ES-I3 (cell line): ENCODE measurements around the gene NUP93.

ENCODE experiments used
- H3K36me3 ChIP-seq: 2 replicates; pipeline ENCODE4 v1.6.1; 2013; ENCODE audit warnings: mild to moderate bottlenecking, low read length, control low read depth, moderate library complexity; ENCODE audit not compliant: insufficient read depth
- H3K4me1 ChIP-seq: 2 replicates; pipeline ENCODE4 v1.6.1; 2013; ENCODE audit warnings: mild to moderate bottlenecking, control low read depth, low read length; ENCODE audit not compliant: insufficient read depth
- H3K9ac ChIP-seq: 2 replicates; pipeline ENCODE4 v1.6.1; 2013; ENCODE audit warnings: low read depth, mild to moderate bottlenecking, low read length, moderate library complexity
- H3K9me3 ChIP-seq: 2 replicates; pipeline ENCODE4 v1.6.1; 2013; ENCODE audit warnings: mild to moderate bottlenecking, low read length, moderate library complexity; ENCODE audit not compliant: control insufficient read depth, insufficient read depth

NUP93 gene

DNA sequence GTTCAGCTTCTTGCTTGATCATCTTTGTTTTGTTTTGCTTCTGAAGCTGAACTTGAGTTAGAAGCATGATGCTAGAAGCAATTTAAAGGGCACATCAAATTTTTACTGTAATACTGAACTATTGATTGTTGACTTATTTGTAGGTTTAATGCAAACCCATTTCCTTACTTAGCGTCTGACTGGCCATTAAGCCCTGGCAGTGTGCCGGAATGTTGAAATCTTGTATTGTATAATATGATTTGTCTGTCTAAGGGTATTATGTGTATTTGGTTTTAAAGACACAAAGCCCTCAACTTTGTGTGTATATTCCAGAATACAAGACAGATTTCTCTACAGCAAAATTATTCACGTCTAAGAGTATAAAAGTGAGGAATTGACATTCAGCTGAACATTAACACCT is 39.7 kb downstream of the NUP93 start:
- H3K9ac ChIP-seq, result no peak overlapping the region
- no peaks in the 10 kb centered on the region for H3K4me1 ChIP-seq
- no peaks in the 10 kb centered on the region; the same call in 1 of the 2 replicates for H3K36me3 ChIP-seq
- H3K9me3 ChIP-seq, result no peaks in the 10 kb centered on the region

DNA sequence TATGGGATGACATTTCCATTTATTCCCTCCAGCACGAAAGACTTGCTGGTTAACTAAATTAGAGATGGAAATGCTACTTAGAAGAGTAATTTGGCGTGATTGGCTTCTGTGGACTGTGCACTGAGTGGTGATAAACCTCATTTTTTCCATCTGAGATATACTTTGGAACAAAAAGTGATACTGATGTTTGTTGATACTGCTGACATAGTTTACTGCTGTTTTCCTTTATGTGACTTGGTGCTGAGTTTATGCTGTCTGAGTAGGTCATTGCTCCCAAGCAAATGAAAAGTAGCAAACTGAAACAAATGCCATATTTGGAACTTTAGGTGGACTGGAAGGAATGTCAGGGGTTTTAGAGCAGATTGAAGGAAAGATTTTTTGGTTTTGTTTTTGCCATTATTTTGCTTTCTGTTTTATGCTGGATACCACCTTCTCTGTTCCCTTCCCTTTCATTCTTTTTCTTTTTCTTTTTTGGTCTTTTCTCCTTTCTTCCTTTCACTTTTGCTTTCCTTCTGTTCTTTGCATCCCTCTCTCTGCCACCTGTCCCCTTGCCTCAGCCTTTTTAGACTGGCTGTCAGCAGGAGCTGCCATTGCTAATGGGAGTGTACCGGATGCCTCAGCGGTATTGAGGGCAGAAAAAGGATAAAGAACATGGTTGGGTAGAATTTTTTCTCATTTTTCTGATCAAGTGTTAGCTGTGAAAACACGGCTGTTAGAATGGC is 41.8 kb downstream of the NUP93 start:
- Histone ChIP-seq H3K36me3 (no peaks in the 10 kb centered on the region), H3K9ac (no peak overlapping the region), H3K4me1 (0 out of 2 replicates have a peak, but pooled peaks cover 3% of the 10 kb centered on the region), H3K9me3 (no peaks in the 10 kb centered on the region)

GRCh38 chr16:56773532-56773931 is 43.6 kb downstream of the NUP93 start:
- H3K9me3 ChIP-seq, result no peaks in the 10 kb centered on the region
- H3K36me3 ChIP-seq, result no peaks in the 10 kb centered on the region
- no peak overlapping the region for H3K9ac ChIP-seq
- 0 out of 2 replicates have a peak, but pooled peaks cover 3% of the 10 kb centered on the region for H3K4me1 ChIP-seq

DNA sequence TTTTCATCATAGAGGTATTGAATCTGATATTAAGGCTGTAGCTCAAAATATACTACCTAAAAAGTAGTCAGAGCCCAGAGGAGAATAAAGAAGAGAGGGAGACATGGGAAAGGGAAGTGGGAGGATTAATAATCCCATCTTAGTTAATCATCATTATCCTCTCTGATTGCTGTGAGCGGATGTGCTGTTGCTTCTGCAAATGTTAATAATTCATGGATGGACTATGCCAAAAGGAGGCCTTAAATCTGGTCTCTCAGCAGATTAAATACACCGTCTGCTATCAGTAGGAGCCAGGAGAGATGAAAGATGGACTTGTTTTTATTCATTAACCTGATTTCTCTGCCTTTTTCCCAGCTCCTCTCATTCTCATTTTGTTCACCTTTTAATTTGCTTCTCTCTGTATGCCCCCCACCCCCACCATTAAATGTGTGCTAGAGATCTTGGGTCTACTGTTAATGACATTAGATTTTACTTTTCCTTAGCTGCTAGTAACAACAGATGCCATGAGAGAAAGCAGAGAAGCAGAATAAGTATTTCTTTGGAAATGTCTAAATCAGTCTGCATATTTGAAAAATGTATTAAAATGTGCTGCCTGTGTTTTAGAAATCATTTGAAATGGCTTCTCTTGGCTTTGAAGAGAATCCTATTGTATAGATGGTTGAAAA is 44.2 kb downstream of the NUP93 start:
- Histone ChIP-seq H3K9me3 (no peaks in the 10 kb centered on the region), H3K4me1 (0 out of 2 replicates have a peak, but pooled peaks cover 3% of the 10 kb centered on the region)

GRCh38 chr16:56775162-56775561 is 45.2 kb downstream of the NUP93 start:
- peaks cover 8% of the 10 kb centered on the region for H3K4me1 ChIP-seq
- no peak overlapping the region for H3K9ac ChIP-seq
- no peaks in the 10 kb centered on the region for H3K36me3 ChIP-seq
- H3K9me3 ChIP-seq, result no peaks in the 10 kb centered on the region

More for the DNA sequence above, 44.2 kb downstream of the NUP93 start:
- H3K36me3 ChIP-seq, result no peaks in the 10 kb centered on the region
- H3K9ac ChIP-seq, result no peak overlapping the region

DNA sequence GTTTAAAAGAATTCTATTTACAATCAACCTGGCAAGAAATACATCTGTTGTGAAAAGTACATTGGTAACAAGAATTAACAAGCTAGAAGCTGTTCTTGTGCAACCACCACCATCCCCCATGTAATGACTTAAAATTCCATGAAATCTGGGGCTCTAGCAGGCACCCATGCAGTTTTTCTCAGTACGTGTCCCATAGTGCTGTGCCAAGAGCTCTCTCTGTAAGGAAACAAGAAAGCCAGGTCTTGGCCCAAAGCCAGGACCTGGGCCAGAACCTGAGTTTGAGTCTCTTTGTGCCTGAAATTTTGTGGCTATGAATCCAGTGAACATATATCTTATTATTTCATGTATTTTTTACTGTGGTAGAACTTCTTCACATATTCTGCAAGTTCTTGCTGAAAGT is 46.6 kb downstream of the NUP93 start:
- Histone ChIP-seq H3K36me3 (no peaks in the 10 kb centered on the region), H3K4me1 (peaks cover 12% of the 10 kb centered on the region), H3K9ac (no peak overlapping the region), H3K9me3 (no peaks in the 10 kb centered on the region)

GRCh38 chr16:56777001-56777400 is 47.1 kb downstream of the NUP93 start:
- no peaks in the 10 kb centered on the region for H3K9me3 ChIP-seq
- H3K9ac ChIP-seq, result no peak overlapping the region
- peaks cover 17% of the 10 kb centered on the region for H3K4me1 ChIP-seq
- H3K36me3 ChIP-seq, result no peaks in the 10 kb centered on the region

- Histone ChIP-seq H3K36me3 (no peaks in the 10 kb centered on the region), H3K9ac (no peak overlapping the region), H3K4me1 (peaks cover 22% of the 10 kb centered on the region), H3K9me3 (no peaks in the 10 kb centered on the region)
These were observed 47.6 kb downstream of the NUP93 start for GRCh38 chr16:56777482-56777881.

GRCh38 chr16:56779906-56780305 is 50.0 kb downstream of the NUP93 start:
- no peaks in the 10 kb centered on the region for H3K36me3 ChIP-seq
- no peak overlapping the region for H3K9ac ChIP-seq
- H3K4me1 ChIP-seq, result peaks cover 34% of the 10 kb centered on the region
- no peaks in the 10 kb centered on the region for H3K9me3 ChIP-seq

DNA sequence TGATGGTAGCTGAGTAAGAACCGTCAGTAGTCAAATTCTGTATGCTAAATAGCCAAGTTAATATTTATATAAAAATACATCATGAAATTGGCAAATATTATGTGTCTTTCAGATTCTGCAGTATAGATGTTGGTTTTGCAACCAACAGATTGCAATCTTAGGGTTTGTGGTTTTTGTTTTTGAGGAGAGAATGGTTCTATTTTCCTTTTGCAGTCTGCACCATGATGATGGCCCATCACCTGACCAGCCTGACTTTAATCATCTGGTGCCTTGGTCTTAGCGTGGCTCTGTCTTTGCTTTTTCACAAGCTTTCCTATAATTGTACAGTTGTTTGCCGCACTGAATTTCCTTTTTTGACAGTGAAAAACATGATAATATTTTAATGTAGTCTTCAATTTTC is 50.7 kb downstream of the NUP93 start:
- Histone ChIP-seq H3K9me3 (no peaks in the 10 kb centered on the region), H3K9ac (no peak overlapping the region), H3K4me1 (peaks cover 33% of the 10 kb centered on the region), H3K36me3 (no peaks in the 10 kb centered on the region)

GRCh38 chr16:56781528-56781961 is 51.6 kb downstream of the NUP93 start:
- H3K9me3 ChIP-seq, result no peaks in the 10 kb centered on the region
- no peak overlapping the region for H3K9ac ChIP-seq
- peaks cover 37% of the 10 kb centered on the region for H3K4me1 ChIP-seq
- H3K36me3 ChIP-seq, result no peaks in the 10 kb centered on the region

GRCh38 chr16:56783344-56783743 is 53.4 kb downstream of the NUP93 start:
- Histone ChIP-seq H3K9ac (no peak overlapping the region), H3K9me3 (no peaks in the 10 kb centered on the region), H3K4me1 (peaks cover 52% of the 10 kb centered on the region), H3K36me3 (no peaks in the 10 kb centered on the region)

GRCh38 chr16:56785317-56785716 is 55.4 kb downstream of the NUP93 start:
- no peaks in the 10 kb centered on the region for H3K36me3 ChIP-seq
- peaks cover 50% of the 10 kb centered on the region for H3K4me1 ChIP-seq
- H3K9ac ChIP-seq, result no peak overlapping the region
- no peaks in the 10 kb centered on the region for H3K9me3 ChIP-seq

DNA sequence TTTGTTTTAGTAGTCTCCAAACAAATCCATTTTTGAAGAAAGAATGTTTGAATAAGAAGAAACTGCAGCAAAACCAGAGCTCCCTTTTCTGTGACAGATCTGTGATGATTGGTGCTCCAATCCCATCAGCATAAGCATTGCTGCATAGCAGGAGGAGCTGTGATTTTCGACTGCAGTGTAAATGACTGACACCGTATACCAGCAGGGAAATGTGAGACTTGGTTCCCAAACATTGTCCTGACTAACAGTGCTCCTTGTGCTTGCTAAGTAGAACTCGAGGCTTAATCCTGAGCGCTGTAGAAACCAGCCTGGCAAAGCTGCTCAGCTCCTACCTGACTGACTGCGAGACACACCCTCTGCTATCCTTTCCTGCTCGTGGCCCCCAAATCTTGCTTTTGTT is 57.2 kb downstream of the NUP93 start:
- Histone ChIP-seq H3K9me3 (no peaks in the 10 kb centered on the region), H3K36me3 (no peaks in the 10 kb centered on the region), H3K4me1 (peaks cover 40% of the 10 kb centered on the region), H3K9ac (no peak overlapping the region)

DNA sequence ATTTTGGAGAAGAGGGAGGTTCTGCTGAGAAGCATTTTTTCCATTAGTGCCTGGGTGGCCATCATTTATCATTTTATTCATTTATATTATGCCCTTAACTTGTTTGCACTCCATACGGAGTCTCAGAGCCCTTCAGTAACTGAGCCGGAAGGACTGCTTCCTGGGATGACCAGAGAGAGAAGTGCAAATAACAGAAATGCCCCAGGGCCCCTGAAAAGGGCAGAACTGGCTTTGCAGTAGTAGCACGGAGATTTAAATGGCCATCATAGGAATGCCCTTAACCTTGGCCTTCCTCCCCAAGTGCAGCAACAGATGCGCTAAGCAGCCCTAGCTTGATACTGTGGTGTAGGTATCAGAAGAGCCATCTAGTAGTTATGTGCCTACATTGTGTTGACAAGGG is 58.5 kb downstream of the NUP93 start:
- H3K4me1 ChIP-seq, result peaks cover 28% of the 10 kb centered on the region
- H3K9ac ChIP-seq, result no peak overlapping the region
- no peaks in the 10 kb centered on the region for H3K9me3 ChIP-seq
- no peaks in the 10 kb centered on the region for H3K36me3 ChIP-seq
